HG03571 (cell line): ENCODE measurements around the gene ELP1.
"Not testable (repeated sequence)": the region's sequence is repeated elsewhere in the genome, so short reads cannot be mapped to it uniquely, and the experiment has no call there.

Experiments used
- ATAC-seq: cut with Tn5 transposase; IDR thresholded peaks from one replicate; pipeline ENCODE4 v1.9.1; 2021; ENCODE audit not compliant: unreplicated experiment

Gene ELP1, protein sequence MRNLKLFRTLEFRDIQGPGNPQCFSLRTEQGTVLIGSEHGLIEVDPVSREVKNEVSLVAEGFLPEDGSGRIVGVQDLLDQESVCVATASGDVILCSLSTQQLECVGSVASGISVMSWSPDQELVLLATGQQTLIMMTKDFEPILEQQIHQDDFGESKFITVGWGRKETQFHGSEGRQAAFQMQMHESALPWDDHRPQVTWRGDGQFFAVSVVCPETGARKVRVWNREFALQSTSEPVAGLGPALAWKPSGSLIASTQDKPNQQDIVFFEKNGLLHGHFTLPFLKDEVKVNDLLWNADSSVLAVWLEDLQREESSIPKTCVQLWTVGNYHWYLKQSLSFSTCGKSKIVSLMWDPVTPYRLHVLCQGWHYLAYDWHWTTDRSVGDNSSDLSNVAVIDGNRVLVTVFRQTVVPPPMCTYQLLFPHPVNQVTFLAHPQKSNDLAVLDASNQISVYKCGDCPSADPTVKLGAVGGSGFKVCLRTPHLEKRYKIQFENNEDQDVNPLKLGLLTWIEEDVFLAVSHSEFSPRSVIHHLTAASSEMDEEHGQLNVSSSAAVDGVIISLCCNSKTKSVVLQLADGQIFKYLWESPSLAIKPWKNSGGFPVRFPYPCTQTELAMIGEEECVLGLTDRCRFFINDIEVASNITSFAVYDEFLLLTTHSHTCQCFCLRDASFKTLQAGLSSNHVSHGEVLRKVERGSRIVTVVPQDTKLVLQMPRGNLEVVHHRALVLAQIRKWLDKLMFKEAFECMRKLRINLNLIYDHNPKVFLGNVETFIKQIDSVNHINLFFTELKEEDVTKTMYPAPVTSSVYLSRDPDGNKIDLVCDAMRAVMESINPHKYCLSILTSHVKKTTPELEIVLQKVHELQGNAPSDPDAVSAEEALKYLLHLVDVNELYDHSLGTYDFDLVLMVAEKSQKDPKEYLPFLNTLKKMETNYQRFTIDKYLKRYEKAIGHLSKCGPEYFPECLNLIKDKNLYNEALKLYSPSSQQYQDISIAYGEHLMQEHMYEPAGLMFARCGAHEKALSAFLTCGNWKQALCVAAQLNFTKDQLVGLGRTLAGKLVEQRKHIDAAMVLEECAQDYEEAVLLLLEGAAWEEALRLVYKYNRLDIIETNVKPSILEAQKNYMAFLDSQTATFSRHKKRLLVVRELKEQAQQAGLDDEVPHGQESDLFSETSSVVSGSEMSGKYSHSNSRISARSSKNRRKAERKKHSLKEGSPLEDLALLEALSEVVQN (N-terminal part only)

DNA sequence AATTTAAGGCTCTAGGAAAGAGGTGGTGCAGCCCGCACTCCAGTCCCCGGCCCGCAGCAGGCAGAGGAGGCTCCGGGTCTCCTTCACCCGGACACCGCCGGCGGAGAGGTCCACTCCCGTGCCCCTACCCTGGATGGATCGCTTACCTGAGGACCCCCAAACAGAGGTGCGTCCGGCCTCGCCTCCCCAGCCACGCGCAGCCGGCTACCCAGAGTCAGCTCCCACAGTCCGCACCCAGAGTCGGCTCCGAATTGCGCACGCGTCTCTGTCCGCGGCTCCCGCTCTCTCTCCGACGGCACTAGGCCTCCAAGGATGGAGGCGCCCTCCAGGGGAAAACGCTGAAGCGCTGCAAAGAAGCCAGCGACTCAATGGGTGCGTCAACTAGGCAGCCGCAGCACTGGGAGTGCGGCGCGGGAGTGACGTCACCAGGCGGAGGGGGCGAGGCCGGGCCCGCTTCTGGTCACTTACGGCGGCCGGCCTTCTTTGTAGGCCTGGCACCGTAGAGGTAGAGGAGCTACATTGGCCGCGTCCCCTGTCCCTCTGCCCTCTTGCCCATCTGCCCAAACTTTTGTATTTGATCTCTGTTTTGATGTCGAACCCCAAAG lies at the start of gene ELP1:
ELP1 (minus strand) TSS at position 407 of the 605 bp plus-strand sequence. CDS start 2,978 bp downstream, outside the sequence.
- ATAC-seq, result peak; percentile 86

DNA sequence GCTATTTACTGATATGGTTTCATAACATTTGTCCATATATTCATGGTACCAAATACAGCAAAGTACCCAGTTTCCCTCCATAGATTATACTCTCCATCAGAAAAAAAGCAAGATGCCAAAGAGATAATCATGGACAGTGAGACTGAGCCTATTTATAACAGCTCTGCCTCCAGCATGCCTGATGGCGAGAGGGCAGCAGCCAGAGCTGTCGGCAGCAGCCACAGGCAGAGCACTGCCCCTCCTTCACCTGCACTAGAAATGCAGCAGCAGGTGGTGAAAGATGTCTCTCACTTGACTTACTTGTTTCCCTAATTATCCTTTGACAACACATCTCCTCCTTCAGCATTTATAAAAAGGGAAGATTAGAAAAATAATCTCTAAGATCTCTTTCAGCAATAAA lies 47.0 kb upstream of the ELP1 start:
- no peak for ATAC-seq

DNA sequence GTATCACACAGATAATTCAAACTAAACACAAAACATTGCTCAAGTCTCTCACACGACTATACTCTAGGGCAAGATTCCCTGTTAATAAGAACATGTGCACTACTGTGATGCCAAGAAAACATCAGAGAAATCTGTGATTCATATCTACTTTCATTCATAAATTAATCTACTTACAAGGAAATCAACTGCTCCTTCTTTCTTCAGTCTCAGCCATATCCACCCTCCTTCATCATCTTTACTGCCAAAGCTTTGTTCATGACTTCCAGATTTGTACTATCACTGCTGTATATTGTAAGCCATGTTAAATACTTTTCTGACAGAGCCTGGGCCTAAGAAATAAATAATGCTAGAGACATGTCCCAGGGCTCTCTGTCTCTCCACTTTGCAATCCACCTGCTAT lies 44.3 kb upstream of the ELP1 start:
- ATAC-seq, result no peak

DNA sequence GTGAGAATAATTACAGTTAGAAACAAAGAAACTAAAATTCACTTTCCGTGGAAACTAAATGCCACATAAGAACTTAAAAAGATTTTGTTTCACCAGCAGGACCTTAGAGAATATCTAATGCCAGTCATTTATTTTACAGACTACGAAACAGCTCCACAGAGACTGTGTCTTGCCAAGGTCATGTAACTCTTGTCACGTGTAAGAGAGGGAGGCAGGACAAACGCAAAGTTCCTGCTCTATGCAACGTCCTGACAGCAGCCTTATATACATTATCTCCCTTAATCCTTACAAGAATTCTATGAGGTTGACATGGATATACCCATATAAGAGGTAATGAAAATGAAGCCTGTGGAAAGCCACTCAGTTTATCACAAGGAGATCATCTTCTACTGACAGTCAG lies 40.0 kb upstream of the ELP1 start:
- ATAC-seq, result no peak

DNA sequence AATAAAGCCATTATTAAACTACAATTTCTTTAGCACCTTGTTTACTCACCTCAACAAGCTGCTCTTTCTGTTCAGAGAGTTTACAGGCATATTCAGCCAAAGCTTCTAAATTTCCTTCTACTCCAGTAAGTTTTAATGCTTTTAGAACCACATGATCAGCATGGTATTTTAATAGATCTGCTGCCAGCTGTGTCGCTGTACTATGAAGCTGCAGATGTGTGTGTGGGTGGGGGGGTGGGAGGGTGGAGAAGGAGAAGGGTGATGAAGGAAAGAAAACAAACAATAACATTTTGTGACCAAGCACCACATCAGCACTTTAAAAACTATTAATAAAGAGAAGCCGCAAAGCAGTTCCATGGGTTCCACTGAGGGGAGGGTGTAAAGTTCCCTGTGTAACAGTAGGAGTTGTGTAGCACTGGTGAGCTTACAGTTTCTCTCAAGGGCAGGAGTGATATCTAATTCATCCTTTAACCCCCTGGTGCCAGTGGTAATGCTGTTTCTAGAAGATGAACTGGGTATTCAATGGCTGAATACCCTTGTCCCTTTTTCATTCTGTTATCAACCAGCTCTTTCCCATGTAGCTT lies 38.8 kb upstream of the ELP1 start:
- no peak for ATAC-seq

DNA sequence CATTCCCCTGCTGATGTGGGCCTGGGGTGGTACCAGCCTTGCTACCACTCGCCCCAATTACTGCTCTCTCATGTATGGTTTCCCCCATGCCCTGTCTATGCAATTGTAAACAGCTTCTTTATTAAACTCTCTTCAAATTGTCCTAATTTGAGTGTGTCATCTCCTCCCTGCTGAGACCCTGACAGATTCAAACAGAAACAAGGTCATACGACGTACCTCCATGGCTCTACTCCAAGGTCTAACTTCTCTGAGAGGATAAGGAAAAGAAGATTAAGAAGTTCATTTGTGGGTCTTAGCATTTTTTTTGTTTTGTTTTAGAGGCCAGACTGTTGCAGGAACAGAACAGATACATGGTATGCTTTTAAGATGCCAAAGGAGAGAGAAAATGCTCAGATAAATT lies 38.3 kb upstream of the ELP1 start:
- ATAC-seq, result no peak

DNA sequence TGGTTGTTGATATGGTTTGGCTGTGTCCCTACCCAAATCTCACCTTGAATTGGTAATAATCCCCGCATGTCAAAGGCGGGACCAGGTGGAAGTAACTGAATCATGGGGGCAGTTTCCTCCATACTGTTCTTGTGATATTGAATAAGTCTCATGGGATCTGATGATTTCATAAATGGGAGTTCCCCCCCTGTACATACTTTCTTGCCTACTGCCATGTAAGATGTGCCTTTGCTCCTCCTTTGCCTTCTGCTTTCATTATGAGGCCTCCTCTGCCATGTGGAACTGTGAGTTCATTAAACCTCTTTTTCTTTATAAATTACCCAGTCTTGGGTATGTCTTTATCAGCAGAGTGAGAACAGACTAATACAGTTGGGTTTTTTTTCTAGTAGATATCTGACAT lies 37.5 kb upstream of the ELP1 start:
- not testable (repeated sequence) for ATAC-seq

DNA sequence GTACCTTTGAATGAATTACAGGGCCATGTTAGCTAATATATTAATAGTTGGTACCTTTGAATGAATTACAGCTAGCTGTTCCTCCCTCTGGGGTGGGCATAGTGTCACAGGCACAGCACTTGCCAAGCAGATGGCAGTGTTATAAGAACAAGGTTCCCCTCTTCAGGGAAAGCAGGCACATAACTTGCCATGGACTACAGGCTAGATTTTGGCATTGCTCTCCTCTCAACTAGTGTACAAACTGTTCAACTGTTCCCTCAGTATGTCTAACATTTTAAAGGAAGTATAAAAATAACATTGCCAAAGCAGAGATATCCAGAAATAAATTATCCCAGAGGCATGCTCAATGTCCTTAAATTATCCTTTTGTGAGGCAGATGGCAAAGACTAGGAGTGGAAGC lies 34.0 kb upstream of the ELP1 start:
- ATAC-seq, result no peak

DNA sequence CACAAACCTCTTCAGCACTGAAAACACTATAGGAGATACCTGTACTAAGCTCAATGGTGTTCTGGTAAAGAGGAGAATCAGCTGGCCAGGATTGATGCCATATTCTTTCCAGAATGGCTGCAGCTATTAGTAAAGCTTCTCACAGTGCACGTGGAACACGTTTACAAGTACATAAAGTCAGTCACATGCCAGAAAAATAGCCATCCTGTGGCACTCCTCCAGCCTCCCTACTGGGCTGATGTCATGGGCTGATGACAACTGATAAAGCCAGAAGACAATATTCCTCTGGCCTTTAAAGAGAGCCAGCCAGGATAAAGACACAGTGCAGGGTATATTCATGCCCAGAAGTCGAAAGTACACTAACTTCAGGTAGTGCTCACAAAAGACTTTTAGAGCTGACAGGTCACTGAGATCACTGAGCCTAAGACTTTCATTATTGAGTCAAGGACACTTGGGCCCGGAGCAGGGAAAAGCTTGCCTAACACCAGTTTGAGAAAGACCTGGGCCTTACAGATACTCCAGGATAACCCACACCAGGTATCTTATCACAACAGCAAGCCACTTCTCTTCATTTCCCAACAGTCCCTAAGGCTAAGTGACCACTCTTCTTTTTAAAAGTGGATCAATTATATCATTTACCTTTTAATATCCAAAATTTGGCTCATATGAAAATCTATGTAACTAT lies 29.7 kb upstream of the ELP1 start:
- no peak for ATAC-seq

DNA sequence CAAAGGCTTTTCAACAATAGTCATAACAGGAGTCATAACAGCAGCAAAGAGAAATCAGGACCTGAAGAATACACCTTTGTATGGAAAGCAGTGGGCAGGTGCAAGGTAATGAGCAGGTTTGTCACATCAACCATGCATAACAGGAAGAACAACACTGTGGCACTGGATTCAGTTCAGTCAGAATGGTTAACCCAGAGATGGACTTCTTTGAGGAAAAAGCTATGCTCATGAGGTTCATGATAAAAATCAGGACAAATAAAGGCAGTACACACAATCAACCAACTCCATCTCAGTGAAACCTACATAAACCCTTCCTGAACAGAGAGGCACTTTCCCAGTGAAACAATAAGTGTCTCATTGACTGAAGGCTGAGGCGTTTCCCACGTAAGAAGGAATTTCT lies 27.2 kb upstream of the ELP1 start:
- no peak for ATAC-seq

DNA sequence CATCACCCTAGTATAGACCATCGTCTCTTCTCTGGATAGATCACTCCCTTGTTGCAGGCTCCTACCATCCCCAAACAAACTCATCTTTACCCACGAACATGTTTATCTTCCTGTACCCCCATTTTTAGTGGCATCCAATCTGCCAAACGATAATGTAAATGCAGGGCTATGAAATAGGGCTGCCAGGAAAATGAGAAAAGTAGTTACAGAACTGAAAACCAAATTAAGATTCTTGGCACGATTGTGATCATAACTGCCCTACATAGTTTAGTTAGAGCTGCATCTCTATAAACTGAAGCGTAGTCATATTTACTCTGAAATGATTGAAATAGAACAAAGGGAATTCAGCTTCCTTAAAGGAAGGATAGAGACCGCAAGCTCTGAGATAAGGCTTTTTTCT lies 26.4 kb upstream of the ELP1 start:
- no peak for ATAC-seq

DNA sequence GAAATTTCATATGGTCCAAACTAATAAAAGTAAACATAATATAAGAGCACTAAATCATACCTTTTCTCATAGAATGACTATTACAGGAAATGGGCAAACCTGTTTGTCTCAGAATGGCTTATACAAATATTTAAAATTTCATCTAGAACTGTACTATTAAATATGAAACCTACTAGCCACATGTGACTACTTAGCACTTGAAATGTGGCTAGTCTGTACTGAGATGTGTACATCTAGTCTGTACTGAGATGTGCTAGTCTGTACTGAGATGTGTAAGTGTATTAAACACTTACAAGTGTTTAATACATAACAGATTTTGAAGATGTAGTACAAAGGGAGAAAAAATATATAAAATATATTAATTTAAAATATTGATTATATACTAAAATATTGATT lies 22.7 kb upstream of the ELP1 start:
- ATAC-seq, result no peak

DNA sequence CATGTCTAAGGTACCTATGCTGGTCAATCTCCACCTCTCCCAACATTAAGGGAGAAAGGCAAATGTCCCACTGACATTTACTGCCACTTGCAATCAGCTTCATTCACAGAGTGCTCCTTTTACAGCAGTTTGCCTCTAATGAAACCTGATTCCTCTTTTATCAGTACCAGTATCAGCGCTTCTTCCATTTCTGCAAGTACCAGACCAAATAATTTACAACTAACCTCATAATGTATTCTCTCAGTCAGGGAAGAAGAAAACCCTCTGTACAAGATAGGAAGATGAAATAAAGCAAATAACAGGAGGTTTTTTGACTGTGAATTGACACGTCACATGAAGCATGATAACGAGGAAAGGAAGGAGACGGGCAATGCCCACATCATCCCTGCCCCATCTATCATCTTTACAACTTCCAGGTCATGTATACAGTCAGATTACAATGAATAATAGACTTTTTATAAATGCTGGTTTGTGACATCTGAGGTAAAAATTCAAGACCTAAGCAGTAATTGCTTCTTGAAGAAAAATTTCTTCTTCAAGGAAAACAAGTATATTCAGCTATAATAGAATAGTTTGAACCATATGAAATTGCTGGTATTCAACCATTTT lies 22.2 kb upstream of the ELP1 start:
- ATAC-seq, result no peak

DNA sequence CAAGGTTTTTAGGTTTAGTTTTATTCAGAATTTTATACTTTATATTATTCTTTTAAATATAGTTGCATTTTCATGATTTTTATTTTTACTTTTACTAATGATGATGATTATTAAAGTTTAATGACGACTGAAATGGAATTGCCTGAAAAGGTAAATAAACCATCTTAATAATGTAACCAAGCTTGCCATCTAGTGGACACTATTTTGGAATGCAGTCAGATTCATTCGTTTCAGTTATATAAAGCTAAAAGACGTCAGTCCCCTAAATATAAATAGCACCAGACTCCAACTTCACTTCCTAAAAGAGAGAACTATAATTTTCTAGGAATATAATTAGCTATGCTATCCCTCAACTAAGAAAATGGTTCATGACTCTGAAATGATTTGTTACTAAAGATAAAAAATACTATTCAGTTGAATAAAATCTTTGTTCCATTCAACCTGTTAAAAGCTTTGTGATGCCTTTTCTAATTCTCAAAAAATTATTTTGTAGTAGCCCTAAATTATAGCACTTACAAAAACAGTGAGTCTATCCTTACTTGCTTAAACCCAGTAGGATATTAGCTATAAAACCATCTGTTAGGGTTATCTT lies 20.2 kb upstream of the ELP1 start:
- no peak for ATAC-seq

DNA sequence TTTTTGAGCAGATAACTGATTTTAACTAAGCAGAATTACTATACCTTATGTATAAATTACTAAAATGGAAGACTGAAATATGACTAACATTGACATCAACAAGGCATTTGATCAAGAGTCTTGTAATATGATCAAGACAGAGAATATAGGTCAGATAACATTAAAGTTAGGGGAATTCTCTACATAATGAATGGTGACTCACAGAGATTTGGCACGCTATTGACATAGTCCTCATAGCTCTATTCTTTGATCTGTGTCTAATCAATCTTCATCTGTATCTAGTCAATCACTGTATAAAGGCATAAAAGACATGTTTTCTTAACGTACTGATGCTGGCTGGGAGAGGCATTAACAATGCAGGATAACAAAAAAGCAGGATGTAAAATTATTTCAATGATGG lies 17.7 kb upstream of the ELP1 start:
- ATAC-seq, result no peak

DNA sequence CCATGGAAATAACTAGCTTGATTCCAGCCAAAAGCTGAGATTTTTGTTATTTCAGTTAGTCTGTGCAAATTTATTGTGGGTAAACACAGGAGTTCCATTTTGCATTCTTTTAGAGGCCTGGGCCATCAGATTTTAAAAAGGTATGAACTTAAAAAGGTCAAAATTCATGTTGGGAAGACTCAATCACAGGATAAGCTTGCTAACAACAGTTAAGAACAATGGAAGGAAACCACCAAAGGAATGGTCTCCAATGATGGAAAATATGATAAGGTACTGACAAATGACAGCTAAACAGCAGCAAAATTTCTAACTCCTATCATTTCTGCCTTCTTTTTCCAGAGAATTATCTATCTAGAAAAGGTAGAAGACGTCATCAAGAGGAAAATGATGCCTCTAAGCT lies 16.2 kb upstream of the ELP1 start:
- ATAC-seq, result no peak

DNA sequence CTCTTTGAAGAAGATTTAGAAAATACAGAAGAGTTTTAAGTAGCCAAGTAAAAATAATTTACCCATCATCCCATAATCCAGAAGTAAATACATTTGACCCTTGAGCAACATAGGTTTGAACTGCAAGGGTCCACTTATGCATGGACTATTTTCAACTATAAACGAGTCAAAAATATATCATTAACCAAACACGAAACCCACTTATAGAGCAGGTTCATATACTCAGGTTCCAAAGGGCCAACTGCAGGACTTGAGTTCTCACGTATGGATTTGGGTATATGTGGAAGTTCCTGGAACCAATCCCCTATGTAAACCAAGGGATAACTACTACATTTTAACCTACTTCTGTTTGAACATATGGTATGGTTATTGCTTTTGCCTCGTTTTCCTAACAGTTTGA lies 6.1 kb upstream of the ELP1 start:
- no peak for ATAC-seq

DNA sequence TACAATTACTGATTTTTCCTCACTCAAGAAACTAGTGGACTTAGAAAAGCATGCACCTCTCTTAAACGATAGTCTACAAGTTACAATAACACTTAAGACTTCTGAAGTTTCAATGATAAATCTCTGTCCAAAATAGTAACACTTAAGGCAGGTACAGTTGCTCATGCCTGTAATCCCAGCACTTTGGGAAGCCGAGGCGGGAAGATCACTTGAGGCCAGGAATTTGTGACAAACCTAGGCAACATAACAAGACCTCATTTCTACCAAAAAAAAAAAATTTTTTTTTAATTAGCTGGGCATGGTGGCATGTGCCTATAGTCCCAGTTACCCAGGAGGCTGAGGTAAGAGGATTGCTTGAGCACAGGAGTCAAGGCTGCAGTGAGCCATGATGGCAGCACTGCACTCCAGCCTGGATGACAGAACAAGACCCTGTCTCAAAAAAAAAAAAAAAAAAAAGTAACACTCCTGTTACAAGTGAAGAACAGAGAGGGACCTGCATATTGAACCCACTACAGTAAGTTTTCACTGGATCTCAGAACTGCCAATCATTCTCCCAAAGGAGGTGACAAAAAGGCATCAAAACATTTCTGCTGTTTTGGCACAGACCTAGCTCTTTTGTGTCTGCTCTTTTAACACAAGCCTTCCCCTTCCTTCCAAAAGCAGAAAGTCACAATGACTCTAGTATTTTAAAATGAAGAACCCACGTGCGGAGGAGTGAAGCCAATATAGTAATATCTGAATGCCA lies 3.8 kb upstream of the ELP1 start:
- ATAC-seq, result no peak
